ENCODE measurements around the gene MBD3L1. TPM values are rescaled to one million over a fixed set of nuclear protein-coding genes. Genes with fewer than 3 reads are reported as not detected.

The MBD3L1 gene
- total RNA-seq (2014; rRNA removed; shearing (Covaris generic)) (not detected in 2 replicates), polyA plus RNA-seq (2016; fragmentation: Nextera tagmentation; extraction: Ambion mirVana) (not detected in 2 replicates)
- long read RNA-seq: 0 reads

DNA sequence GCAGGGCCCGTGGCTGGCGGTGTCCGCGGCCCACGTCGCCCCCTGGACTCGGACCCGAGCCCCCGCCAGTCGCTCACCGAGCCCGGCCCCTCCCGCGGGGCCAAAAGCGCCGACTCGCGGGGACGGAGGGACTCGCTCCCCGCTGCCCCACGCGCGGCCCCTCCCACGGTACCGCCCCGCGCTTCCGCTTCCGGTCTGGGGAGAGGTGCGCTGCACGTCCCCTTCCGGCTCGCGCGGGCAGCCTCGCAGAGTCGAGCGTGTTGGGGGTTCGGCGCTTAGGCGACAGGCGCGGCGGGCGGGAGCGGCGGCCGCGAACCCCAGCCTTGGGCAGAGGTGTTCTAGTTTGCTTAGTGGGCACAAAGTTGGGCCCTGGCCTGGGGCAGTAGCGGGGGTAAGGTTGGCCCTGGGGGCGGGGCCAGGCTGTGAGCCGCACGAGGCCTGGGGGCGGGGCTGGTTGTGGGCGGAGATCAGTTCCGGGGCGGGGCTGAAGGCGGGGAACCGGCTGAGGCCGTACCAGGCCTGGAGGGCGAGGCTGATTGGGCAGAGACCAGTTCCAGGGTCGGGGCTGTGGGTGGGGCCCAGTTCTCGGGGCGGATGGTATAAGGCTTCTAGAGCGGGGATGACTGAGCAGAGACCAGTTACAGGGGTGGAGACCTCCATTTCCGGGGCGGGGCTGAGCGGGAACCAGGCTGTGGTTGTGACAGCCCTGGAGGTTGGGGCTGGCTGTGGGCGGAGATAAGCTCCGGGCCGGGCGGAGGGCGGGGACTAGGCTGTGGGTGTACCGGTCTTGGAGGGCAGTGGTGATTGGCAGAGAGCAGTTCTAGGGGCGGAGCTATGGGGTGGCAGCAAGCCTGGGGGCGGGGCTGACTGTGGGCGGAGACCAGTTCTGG, at the start of gene MBD3L1, which contains the start of gene ZNF558:
Gene MBD3L1 (plus strand): TSS at position 246 of the 890 bp plus-strand sequence. CDS start 10,302 bp downstream, outside the sequence.
Gene ZNF558 (minus strand): TSS at position 173 of the 890 bp plus-strand sequence. CDS start 9,645 bp downstream, outside the sequence.
- H3K27ac Mint-ChIP-seq: no peak within 1 kb of the TSS
- H3K4me1 Mint-ChIP-seq: no peaks in the 10 kb centered on the region
- no peak within 1 kb of the TSS for H3K4me3 Mint-ChIP-seq
- H3K79me2 ChIP-seq (replicated peaks; ENCODE audit: insufficient read depth): no peaks in the 10 kb centered on the region
- no peaks in the 10 kb centered on the region for H3K27me3 ChIP-seq (ENCODE audit: insufficient read depth)
- H3K4me2 ChIP-seq: peak within 1 kb of the TSS; percentile 77
- peaks cover 43% of the 10 kb centered on the region for H3K36me3 Mint-ChIP-seq (ENCODE audit: low read depth)
- no peaks in the 10 kb centered on the region for H3K36me3 ChIP-seq (ENCODE audit: insufficient read depth)
- H3K27me3 Mint-ChIP-seq (ENCODE audit: insufficient read depth, low read depth, poor library complexity): peaks cover 5% of the 10 kb centered on the region
- no peaks in the 10 kb centered on the region for H3F3A ChIP-seq (replicated peaks; ENCODE audit: low read depth)
- no peaks in the 10 kb centered on the region for H4K20me1 ChIP-seq (replicated peaks; ENCODE audit: insufficient read depth)
- H2AFZ ChIP-seq: peak within 1 kb of the TSS; percentile 38; the same call in 1 of the 2 replicates
- TF ChIP-seq, protein P1, sequence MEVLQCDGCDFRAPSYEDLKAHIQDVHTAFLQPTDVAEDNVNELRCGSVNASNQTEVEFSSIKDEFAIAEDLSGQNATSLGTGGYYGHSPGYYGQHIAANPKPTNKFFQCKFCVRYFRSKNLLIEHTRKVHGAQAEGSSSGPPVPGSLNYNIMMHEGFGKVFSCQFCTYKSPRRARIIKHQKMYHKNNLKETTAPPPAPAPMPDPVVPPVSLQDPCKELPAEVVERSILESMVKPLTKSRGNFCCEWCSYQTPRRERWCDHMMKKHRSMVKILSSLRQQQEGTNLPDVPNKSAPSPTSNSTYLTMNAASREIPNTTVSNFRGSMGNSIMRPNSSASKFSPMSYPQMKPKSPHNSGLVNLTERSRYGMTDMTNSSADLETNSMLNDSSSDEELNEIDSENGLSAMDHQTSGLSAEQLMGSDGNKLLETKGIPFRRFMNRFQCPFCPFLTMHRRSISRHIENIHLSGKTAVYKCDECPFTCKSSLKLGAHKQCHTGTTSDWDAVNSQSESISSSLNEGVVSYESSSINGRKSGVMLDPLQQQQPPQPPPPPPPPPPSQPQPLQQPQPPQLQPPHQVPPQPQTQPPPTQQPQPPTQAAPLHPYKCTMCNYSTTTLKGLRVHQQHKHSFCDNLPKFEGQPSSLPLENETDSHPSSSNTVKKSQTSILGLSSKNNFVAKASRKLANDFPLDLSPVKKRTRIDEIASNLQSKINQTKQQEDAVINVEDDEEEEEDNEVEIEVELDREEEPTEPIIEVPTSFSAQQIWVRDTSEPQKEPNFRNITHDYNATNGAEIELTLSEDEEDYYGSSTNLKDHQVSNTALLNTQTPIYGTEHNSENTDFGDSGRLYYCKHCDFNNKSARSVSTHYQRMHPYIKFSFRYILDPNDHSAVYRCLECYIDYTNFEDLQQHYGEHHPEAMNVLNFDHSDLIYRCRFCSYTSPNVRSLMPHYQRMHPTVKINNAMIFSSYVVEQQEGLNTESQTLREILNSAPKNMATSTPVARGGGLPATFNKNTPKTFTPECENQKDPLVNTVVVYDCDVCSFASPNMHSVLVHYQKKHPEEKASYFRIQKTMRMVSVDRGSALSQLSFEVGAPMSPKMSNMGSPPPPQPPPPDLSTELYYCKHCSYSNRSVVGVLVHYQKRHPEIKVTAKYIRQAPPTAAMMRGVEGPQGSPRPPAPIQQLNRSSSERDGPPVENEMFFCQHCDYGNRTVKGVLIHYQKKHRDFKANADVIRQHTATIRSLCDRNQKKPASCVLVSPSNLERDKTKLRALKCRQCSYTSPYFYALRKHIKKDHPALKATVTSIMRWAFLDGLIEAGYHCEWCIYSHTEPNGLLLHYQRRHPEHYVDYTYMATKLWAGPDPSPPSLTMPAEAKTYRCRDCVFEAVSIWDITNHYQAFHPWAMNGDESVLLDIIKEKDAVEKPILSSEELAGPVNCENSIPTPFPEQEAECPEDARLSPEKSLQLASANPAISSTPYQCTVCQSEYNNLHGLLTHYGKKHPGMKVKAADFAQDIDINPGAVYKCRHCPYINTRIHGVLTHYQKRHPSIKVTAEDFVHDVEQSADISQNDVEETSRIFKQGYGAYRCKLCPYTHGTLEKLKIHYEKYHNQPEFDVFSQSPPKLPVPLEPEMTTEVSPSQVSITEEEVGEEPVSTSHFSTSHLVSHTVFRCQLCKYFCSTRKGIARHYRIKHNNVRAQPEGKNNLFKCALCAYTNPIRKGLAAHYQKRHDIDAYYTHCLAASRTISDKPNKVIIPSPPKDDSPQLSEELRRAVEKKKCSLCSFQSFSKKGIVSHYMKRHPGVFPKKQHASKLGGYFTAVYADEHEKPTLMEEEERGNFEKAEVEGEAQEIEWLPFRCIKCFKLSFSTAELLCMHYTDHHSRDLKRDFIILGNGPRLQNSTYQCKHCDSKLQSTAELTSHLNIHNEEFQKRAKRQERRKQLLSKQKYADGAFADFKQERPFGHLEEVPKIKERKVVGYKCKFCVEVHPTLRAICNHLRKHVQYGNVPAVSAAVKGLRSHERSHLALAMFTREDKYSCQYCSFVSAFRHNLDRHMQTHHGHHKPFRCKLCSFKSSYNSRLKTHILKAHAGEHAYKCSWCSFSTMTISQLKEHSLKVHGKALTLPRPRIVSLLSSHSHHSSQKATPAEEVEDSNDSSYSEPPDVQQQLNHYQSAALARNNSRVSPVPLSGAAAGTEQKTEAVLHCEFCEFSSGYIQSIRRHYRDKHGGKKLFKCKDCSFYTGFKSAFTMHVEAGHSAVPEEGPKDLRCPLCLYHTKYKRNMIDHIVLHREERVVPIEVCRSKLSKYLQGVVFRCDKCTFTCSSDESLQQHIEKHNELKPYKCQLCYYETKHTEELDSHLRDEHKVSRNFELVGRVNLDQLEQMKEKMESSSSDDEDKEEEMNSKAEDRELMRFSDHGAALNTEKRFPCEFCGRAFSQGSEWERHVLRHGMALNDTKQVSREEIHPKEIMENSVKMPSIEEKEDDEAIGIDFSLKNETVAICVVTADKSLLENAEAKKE (CRISPR knock-in tag; IDR thresholded peaks at IDR 0.05): no peak
- TF ChIP-seq, protein P2, sequence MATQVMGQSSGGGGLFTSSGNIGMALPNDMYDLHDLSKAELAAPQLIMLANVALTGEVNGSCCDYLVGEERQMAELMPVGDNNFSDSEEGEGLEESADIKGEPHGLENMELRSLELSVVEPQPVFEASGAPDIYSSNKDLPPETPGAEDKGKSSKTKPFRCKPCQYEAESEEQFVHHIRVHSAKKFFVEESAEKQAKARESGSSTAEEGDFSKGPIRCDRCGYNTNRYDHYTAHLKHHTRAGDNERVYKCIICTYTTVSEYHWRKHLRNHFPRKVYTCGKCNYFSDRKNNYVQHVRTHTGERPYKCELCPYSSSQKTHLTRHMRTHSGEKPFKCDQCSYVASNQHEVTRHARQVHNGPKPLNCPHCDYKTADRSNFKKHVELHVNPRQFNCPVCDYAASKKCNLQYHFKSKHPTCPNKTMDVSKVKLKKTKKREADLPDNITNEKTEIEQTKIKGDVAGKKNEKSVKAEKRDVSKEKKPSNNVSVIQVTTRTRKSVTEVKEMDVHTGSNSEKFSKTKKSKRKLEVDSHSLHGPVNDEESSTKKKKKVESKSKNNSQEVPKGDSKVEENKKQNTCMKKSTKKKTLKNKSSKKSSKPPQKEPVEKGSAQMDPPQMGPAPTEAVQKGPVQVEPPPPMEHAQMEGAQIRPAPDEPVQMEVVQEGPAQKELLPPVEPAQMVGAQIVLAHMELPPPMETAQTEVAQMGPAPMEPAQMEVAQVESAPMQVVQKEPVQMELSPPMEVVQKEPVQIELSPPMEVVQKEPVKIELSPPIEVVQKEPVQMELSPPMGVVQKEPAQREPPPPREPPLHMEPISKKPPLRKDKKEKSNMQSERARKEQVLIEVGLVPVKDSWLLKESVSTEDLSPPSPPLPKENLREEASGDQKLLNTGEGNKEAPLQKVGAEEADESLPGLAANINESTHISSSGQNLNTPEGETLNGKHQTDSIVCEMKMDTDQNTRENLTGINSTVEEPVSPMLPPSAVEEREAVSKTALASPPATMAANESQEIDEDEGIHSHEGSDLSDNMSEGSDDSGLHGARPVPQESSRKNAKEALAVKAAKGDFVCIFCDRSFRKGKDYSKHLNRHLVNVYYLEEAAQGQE (IDR thresholded peaks at IDR 0.05; ENCODE audit: unreplicated experiment): no peak
- TF ChIP-seq ZNF331 (CRISPR knock-in tag; IDR thresholded peaks at IDR 0.05; ENCODE audit: low read depth) (no peak), ZNF114 (CRISPR knock-in tag; IDR thresholded peaks at IDR 0.05) (no peak), CREB1 (CRISPR knock-in tag; IDR thresholded peaks at IDR 0.05; ENCODE audit: low read depth) (no peak), EZH2 (IDR thresholded peaks at IDR 0.05; ENCODE audit: low read depth, unreplicated experiment) (no peak), JUNB (IDR thresholded peaks at IDR 0.05; ENCODE audit: unreplicated experiment) (no peak), NANOG (IDR thresholded peaks at IDR 0.05; ENCODE audit: borderline replicate concordance) (no peak), POLR2AphosphoS5 (IDR thresholded peaks at IDR 0.05; ENCODE audit: low read depth) (no peak), EZH2phosphoT487 (IDR thresholded peaks at IDR 0.05; ENCODE audit: unreplicated experiment) (no peak), STAT1 (IDR thresholded peaks at IDR 0.05; ENCODE audit: unreplicated experiment) (no peak)
- TF ChIP-seq, protein P3, sequence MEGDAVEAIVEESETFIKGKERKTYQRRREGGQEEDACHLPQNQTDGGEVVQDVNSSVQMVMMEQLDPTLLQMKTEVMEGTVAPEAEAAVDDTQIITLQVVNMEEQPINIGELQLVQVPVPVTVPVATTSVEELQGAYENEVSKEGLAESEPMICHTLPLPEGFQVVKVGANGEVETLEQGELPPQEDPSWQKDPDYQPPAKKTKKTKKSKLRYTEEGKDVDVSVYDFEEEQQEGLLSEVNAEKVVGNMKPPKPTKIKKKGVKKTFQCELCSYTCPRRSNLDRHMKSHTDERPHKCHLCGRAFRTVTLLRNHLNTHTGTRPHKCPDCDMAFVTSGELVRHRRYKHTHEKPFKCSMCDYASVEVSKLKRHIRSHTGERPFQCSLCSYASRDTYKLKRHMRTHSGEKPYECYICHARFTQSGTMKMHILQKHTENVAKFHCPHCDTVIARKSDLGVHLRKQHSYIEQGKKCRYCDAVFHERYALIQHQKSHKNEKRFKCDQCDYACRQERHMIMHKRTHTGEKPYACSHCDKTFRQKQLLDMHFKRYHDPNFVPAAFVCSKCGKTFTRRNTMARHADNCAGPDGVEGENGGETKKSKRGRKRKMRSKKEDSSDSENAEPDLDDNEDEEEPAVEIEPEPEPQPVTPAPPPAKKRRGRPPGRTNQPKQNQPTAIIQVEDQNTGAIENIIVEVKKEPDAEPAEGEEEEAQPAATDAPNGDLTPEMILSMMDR (conservative IDR thresholded peaks at IDR 0.05; ENCODE audit: low read depth in 2 of 2): no peak
- TF ChIP-seq, protein P4, sequence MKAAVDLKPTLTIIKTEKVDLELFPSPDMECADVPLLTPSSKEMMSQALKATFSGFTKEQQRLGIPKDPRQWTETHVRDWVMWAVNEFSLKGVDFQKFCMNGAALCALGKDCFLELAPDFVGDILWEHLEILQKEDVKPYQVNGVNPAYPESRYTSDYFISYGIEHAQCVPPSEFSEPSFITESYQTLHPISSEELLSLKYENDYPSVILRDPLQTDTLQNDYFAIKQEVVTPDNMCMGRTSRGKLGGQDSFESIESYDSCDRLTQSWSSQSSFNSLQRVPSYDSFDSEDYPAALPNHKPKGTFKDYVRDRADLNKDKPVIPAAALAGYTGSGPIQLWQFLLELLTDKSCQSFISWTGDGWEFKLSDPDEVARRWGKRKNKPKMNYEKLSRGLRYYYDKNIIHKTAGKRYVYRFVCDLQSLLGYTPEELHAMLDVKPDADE (IDR thresholded peaks at IDR 0.05): no peak
- peaks cover 94% of the 10 kb centered on the region for H3K9me3 Mint-ChIP-seq
- no peaks in the 10 kb centered on the region for H3K4me1 ChIP-seq (ENCODE audit: insufficient read depth)
- H3K9me2 ChIP-seq (ENCODE audit: insufficient read depth): no peaks in the 10 kb centered on the region
- ATAC-seq (no peak), DNase-seq (ENCODE audit: low spot score) (peak; percentile 84)
- H3K27ac ChIP-seq (ENCODE audit: low read depth): no peak within 1 kb of the TSS
- peak within 1 kb of the TSS; percentile 60 for H3K4me3 ChIP-seq
